Fibroblast of lung (primary cell): ENCODE measurements around the gene UTS2B.

Experiments used
- EZH2 ChIP-seq: IDR thresholded peaks from 2 replicates; pipeline ENCODE4 v1.5.1; 2012; ENCODE audit warnings: low read length, control low read depth, mild to moderate bottlenecking; ENCODE audit errors: missing control alignments
- TF ChIP-seq, protein P1 (sequence below), 2 donors: IDR thresholded peaks in 1 of 2; conservative IDR thresholded peaks in 1 of 2; 1 replicate in 1 of 2; 2 replicates in 1 of 2; pipeline ENCODE4 v1.5.1; 2011 to 2012; ENCODE audit warnings: low read length in 2 of 2, control low read depth in 1 of 2, inconsistent platforms in 1 of 2, low read depth in 1 of 2, mild to moderate bottlenecking in 1 of 2

DNA sequence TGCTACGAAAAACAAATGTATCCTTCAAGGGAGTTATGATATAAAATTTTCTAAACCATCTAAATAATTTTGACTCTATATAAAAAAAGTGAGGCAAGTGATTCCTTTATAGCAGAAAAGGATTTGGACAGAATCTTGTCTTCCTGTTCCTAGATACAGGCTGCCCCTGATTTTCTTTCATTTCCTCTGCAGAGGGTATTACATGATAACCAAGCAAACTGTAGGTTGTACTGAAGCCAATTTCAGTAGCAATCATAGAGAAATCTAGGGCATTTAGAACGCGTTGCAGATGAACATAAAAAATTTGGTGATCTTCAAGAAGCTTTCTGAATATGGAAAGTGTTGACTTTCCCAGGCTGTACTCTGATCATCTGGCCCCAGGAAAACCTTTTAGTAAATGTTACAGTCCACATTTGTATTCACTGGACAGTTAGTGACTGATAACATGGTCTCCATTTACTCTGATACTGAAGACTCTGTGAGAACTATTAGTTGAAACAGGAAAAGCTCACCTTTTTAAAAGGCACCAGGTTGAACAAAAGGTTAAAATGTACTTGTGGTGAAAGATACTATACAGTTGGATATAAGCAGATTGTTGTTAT, 9.1 kb upstream of the UTS2B start:
- TF ChIP-seq, protein P1, sequence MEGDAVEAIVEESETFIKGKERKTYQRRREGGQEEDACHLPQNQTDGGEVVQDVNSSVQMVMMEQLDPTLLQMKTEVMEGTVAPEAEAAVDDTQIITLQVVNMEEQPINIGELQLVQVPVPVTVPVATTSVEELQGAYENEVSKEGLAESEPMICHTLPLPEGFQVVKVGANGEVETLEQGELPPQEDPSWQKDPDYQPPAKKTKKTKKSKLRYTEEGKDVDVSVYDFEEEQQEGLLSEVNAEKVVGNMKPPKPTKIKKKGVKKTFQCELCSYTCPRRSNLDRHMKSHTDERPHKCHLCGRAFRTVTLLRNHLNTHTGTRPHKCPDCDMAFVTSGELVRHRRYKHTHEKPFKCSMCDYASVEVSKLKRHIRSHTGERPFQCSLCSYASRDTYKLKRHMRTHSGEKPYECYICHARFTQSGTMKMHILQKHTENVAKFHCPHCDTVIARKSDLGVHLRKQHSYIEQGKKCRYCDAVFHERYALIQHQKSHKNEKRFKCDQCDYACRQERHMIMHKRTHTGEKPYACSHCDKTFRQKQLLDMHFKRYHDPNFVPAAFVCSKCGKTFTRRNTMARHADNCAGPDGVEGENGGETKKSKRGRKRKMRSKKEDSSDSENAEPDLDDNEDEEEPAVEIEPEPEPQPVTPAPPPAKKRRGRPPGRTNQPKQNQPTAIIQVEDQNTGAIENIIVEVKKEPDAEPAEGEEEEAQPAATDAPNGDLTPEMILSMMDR (conservative IDR thresholded peaks at IDR 0.05 in 1 of 2, IDR thresholded peaks at IDR 0.05 in 1 of 2; ENCODE audit: low read depth in 1 of 2, low read length in 2 of 2): no peak
- no peak for TF ChIP-seq EZH2
